NCI-H1417 (cell line): Measurements from ENCODE around the gene ASPA.

Experiments used
- DNase-seq, 3 experiments: peaks; one replicate each; lab custom pipeline; 2025; lab: John Stamatoyannopoulos, UW

Gene ASPA

GRCh38 chr17:3534881-3535252 lies 59.1 kb downstream of the ASPA start:
- DNase-seq, result no peak

DNA sequence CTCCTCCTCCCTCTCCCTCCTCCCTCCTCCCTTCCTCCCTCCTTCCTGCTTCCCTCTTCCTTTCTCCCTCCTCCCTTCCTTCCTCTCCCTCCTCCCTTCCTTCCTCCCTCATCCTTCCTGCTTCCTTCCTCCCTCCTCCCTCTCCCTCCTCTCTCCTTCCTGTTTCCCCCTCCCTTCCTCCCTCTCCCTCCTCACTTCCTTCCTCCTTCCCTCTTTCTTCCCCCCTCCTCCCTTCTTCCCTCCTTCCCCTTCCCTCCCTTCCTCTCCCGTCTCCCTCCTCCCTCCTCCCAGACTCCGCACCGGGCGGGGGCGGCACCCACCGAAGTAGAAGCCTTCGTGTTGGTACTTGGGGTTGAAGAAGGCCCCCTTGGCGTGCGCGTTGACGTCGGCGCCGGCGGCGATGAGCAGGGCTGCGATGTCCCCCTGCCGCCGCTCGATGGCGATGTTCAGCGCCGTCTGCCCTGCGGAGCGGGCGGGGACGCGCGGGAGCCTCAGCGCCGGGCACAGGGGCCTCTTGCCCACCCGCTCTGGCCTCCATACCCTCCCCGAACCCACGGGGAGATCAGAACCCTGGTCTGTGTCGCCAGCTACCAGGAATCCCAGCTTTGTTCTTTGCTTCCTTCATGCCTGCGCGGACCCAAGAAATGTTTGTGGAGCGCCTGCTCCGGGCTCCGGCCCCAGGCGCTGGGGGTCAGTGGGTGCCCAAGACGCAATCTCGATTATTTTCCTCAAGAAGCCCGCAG lies 59.6 kb downstream of the ASPA start:
- DNase-seq, result peak in 1 of 3 experiments; percentile 33

DNA sequence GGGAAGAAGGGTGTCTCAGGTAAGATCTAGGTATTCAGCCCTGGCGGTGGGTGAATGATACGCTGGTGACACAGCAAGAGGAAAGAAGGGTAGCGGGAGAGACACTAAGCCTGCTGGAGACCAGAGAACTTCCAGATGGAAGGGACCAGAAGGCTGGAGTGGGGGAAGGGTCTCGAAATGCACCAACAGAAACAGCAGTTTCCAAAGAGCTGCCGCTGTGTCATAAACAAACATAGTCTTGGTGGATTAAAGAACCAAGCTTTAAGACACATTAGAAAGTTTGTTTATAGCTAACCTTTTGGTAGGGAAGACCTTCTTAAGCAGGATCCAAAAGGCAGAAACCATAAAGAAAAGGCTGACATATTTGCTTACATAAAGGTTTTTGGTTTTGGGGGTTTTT lies 60.9 kb downstream of the ASPA start:
- DNase-seq, result no peak

DNA sequence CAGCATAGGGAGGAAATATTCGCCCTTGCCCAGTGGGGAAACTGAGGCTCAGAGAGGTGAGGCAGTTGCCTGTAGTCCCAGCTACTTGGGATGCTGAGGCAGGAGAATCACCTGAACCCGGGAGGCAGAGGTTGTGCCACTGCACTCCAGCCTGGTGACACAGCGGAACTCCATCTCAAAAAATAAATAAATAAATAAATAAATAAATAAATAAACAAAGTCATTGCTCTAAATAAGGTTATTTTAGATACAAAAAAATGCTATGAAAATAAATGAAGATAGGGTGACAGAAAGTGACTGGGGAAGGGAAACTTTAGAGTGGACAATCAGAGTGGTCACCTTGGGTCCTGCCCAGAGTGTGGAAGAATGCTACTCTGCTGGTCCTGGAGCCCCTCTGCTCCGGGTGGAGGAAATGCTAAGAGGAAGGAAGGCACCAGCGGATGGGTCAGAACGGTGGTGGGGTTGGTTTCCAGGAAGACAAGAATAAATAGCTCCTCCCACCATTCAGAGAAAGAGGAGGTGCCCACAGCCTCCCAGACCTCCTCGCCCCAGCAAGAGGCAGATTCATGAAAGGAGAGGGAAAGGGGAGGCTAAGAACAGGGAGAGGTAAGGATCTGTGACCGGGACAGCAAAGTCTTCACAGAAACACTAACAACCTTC lies 64.2 kb downstream of the ASPA start:
- no peak for DNase-seq

DNA sequence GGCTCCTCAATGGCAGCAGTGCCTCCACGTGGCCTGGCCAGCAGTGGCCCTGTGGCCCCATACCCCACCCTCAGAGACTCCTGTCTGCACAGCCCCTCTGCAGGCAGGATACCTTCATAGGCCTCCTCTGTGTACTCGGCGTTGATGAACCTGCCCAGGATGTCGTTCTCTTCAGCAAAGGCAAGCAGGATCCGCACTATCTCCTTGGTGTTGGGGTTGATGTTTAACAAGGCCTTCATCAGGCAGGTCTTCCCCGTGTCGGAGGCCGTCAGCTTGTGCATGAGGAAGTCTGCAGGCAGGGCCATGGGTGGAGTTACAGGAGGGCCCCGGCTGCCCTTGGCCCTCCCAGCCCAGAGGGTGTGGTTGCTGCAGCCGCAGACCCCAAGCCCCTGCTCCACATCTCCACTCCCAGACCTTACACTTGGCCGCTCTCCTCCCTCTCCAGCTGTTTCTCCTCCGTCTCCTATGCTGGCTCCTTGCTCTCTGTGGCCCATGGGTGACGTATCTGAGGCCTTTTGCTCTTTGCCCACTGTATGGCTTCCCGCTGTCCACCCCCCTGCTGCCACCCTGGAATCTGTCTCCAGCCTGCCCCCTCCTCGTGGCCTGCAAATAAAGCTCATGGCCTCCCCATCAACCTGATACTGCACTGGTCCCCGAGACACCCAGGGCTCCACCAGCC lies 66.8 kb downstream of the ASPA start:
- no peak for DNase-seq

DNA sequence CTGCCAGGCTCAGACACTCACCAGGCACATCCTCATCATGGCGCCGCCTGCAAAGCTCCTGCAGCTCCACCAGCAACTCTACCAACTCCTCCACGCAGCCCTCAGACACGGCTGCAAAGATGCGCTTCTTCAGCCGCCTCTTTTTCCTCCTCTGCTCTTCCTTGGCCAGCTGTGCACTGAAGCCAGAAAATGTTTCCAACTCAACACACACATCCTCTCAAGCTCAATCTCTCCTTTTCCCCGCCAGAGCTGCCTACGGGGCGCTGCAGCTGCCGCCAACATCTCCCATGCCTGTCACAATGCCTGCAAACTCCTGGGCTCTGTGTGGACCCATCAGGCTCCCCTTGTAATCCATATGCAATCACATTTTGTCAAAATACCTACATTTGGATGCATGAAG lies 67.7 kb downstream of the ASPA start:
- no peak for DNase-seq

DNA sequence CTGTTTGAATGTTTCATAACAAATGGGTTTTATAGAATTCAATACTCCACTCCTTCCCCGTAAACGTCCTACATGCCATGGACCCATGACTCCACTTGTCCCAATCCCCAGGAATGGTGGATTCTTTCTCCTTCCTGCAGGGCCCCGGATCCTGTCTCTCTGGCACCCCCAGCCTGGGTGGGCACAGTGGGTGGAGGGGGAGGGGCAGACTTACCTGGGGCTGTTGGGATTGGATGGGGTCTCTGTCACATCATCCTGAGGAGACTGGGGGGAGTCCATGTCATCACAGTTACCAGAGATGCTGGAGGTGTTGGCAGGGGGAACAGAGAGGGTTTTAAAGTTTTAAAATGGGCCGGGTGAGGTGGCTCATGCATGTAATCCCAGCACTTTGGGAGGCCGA lies 68.6 kb downstream of the ASPA start:
- DNase-seq, result no peak

DNA sequence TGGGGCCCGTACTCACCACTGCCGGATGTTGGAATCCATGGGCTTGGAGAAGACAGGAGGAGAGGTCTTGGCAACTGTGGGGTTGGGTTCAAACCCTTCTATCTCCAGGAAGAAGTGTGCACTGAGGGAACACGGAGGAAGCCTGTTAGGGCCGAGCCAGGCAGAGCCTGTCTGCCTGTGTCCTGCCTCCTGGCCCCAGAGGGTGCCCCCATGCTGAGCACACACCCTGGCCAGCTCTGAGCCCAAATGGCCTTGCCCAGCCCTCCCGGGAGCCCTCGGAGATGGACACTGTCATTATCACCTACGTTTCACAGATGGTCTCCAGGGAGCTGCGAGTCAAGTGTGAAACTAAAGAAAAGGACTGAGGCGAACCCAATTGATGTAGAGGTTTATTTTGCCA lies 69.4 kb downstream of the ASPA start:
- DNase-seq, result no peak

DNA sequence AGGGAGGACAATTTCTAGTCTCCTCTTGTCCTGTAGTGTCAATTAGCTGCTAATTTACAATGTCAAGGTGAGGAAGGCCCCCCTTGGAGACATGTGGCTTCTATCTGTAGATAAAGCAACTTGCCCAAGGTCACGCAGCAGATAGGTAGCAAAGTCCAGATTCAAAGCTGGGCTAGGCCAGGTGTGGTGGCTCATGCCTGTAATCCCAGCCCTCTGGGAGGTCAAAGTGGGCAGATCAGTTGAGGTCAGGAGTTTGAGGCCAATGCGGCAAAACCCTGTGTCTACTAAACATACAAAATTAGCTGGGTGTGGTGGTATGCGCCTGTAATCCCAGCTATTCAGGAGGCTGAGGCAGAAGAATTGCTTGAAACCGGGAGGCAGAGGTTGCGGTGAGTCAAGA lies 70.7 kb downstream of the ASPA start:
- DNase-seq, result no peak

GRCh38 chr17:3546997-3547396 lies 71.2 kb downstream of the ASPA start:
- DNase-seq, result no peak

- DNase-seq, result no peak
These were observed 71.8 kb downstream of the ASPA start for GRCh38 chr17:3547628-3548027.

- DNase-seq, result no peak
These were observed 73.9 kb downstream of the ASPA start for GRCh38 chr17:3549610-3550162.

- DNase-seq, result no peak
These were observed 75.4 kb downstream of the ASPA start for GRCh38 chr17:3551189-3551588.

- DNase-seq, result no peak
These were observed 77.1 kb downstream of the ASPA start for GRCh38 chr17:3552916-3553315.
